ENCODE data around the gene ZNF584.

The ZNF584 gene

DNA sequence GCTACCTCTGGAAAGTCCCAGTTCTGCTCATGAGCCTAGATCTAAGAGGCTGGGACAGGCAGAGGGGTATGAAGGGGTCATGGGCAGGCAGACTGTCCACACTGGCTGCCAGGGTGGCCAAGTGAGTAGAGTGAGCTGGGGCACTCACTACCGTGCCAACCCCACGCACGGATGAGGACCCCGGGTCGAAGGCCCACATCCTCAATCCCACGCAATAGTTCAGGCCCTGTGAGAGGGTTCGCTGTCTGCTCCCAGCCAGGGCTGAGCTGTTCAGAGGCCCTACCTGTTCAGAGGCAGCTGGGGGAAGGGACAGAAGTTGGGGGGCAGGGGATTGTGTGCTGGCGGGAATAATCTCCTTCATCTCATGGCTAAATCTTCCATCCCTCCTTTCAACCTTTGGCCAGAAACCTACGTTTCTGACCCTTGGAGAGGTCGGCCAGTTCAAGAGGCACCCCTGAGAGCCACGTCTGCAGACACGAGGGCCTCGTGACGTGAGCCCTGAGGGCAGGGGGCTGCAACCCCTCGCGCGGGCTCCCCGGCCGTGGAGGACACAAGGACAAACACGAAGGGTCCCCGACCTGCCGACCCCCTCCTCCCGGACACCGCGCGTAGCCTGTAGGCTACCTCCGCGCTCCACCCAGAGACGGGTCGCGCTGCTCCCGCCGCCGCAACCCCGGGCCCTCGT is 22.4 kb upstream of the ZNF584 start:
- in situ Hi-C loops (cut with HindIII; ENCODE audit: low sequenced_read_pairs): no loop called here

DNA sequence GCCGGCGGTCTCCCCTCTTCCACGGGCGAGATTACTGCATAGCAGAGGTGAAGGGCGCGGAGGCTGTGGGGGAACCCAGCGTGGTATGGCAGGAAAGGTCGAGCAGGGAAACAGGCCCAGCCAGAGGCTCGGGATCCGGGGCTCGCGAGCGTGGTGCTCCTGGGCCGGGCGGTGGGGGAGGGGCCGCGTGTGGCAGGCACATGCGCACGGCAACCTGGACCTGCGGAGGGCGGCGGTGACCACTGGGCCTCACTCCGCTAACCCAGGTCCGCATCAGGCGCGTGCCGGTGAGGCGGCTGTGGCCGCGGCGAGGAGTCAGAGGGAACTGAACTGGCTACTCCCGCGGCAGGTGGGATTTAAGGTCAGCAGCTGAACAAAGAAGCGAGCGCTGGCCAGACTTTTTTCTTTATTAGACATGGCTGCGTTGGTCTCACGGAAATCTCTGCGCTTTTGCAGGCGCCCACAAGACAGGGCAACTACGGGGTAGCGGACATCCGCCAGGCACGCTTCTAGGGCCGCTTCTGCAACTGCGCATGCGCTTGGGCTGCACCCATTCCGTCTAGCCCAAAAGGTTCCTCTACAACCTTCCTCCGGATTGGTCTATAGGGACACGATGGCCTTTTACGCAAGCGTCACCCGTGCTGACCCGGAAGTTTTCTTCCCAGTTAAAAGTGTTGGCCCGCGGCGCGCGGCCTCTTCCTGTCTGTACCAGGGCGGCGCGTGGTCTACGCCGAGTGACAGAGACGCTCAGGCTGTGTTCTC is 21.7 kb upstream of the ZNF584 start, which contains the start of gene RPS5:
Gene RPS5, plus strand, starts transcription at position 694 of the 762 bp plus-strand sequence. CDS start 869 bp downstream, outside the sequence.
- in situ Hi-C loops (cut with HindIII; ENCODE audit: low sequenced_read_pairs): no loop called here

DNA sequence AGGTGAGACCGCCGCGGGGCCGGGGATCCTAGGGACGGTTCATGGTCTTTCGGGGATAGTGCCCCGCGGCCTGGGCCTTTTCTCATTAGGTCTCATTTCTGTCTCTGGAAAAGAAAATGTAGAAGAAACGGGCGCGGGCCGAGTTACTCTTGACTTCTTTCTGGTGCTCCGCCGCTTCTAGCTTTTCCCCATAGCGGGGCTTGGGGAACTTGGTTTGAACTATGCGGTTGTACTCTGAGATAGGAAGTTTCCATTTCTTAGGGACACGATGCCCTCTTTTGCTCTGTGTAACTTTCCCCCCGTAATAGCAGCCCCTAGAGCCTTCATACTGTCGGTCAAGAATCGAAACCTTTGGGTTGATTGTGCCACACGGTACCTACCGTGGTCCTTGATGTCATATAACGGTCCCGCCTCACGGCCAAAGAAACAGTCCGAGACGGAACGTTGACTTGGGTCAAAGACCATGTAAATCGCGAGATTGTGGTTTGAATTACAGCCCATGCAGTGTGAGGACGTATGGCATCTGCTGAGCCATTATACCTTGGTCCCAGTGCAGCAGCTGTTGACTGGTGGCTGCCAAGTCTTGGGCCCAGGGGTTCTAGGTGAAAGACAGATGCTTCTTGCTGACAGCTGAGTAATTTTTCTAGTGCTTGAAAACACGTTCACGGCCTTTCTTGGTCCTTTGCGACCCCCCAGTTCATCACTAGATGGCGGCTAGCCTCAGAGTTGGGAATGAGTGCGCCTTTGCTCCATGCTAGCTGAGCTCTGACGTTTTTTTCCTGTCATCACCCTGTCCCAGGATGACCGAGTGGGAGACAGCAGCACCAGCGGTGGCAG is 20.9 kb upstream of the ZNF584 start:
- in situ Hi-C loops (cut with HindIII; ENCODE audit: low sequenced_read_pairs): no loop called here

DNA sequence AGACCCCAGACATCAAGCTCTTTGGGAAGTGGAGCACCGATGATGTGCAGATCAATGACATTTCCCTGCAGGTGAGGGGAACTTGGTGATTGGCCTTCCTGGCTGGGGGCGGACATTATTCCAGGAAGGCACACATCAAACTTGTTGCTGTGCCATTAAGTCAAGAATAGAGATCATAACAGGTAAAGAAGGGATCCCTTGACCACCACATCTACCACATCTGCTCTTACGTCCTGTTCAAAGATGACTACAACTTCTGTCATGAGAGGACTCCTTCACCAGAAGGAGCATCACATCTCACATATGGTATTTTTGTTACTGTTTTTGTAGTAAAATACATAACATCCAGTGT is 20.3 kb upstream of the ZNF584 start:
- in situ Hi-C loops (cut with HindIII; ENCODE audit: low sequenced_read_pairs): no loop called here

DNA sequence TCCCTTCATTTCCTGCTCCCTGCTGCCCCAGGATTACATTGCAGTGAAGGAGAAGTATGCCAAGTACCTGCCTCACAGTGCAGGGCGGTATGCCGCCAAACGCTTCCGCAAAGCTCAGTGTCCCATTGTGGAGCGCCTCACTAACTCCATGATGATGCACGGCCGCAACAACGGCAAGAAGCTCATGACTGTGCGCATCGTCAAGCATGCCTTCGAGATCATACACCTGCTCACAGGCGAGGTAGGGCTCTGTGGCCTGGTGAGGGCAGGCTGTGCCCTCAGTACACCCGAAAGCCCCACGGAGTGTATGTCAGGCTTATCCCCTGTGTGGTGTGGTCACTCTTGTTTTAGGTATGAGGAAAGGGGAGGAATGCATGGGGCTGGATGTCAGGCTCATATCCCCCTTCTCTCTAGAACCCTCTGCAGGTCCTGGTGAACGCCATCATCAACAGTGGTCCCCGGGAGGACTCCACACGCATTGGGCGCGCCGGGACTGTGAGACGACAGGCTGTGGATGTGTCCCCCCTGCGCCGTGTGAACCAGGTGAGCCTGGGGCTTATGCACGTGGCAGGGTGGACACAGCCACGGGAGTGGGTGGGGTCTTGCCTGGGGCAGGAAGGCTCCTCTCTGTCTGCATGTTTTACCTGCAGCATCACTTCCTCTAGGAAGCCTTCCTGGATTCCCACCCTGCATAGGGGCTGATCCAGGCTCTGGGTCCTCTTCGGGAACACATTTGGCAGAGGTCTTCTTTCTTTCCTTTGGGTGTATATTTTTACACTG is 15.3 kb upstream of the ZNF584 start:
- in situ Hi-C loops (cut with HindIII; ENCODE audit: low sequenced_read_pairs): no loop called here

DNA sequence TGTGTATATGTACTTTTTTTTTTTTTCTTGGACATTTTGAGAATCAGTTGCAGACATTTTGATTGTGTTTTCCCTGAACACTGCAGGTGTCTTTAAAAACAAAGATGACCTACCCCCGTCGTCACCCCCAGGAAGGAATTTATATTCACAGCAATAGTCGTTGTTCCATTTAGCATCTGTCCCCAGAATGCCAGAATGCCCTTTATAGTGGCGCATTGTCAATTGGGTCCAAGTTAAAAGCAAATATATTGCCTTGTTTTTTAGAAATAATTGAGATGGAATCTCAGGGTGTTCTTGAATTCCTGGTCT is 14.8 kb upstream of the ZNF584 start:
- in situ Hi-C loops (cut with HindIII; ENCODE audit: low sequenced_read_pairs): no loop called here

DNA sequence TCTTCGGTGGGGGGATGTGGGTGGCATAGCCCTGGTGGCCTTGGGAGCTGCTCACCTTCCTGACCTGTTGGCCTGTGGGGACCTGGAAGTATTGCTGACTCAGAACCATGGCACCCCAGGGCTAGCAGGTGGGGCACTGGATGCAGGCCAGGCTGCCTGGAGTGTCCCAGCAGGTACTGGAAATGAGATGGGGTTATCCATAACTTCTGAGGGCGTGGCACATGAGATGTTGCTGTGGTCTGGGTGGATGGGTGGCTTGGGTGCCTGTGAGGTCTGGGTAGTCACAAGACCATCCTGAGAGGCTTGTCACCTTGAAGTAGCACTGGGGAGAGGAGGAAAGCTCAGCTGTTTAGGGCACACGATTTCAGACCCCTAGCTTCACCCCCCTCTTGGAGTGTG is 13.6 kb upstream of the ZNF584 start:
- in situ Hi-C loops (cut with HindIII; ENCODE audit: low sequenced_read_pairs): no loop called here

DNA sequence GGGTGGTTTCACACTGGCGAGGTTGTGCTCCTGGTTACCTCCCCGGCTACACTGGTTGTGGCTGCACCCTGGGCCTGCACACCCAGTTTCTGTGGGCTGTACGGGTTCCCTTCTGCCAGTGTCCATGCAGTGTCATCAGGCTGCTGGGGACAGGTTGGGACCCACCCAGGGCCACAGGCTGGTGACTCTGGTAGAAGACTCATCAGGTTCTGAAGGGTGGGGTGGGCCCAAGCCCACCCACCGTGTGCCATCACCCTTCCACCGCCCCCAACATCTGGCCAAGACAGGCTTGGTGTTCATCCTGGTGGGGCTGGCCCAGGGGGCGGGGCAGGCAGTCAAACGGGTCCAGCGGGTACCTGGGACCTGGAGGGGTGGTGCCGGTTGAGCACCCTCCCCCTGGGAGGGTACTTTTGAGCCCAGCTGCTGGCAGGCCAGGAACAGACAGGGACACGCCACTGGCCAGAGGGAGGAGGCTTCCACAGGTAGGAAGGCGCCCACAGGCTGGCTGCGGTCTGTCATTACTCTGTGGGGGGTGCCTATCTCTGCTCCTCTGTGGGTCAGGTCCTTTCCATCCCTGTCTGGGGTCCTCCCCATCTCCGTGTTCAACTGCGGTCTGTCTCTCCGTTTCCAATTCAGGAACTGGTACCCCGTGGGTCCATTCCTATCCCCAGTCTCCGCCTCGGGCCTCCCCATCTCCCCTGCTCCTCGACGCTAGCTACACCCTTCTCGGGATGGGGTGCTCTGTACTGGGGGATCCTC is 13.1 kb upstream of the ZNF584 start, which contains the start of gene RNF225:
Gene RNF225, plus strand, starts transcription at position 437 of the 759 bp plus-strand sequence. CDS start 434 bp downstream, outside the sequence.
- in situ Hi-C loops (cut with HindIII; ENCODE audit: low sequenced_read_pairs): no loop called here

DNA sequence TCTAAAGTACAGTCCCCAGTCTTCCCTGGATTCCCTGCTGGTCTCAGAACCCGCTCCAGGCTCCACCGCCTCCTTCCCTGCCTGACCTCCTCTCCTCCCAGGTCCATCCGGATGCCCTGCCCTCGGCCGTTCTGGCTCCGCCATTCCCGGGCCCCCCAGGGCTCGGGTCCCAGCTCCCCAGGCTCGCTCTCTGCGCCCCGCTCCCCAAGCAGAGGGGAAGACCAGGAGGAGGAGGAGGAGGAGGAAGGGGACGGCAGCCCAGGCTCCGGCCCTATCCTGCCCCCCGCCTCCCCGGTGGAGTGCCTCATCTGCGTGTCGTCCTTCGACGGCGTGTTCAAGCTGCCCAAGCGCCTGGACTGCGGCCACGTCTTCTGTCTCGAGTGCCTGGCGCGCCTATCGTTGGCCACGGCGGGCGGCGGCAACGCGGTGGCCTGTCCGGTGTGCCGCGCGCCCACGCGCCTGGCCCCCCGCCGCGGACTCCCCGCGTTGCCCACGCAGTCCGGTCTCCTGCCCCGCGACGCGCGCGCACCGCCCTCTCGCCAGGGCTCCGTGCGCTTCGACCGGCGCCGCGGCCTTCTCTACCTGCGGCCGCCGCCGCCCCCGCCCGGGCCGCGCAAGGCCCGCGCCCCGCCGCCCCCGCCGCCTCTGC is 12.3 kb upstream of the ZNF584 start:
- in situ Hi-C loops (cut with HindIII; ENCODE audit: low sequenced_read_pairs): no loop called here

DNA sequence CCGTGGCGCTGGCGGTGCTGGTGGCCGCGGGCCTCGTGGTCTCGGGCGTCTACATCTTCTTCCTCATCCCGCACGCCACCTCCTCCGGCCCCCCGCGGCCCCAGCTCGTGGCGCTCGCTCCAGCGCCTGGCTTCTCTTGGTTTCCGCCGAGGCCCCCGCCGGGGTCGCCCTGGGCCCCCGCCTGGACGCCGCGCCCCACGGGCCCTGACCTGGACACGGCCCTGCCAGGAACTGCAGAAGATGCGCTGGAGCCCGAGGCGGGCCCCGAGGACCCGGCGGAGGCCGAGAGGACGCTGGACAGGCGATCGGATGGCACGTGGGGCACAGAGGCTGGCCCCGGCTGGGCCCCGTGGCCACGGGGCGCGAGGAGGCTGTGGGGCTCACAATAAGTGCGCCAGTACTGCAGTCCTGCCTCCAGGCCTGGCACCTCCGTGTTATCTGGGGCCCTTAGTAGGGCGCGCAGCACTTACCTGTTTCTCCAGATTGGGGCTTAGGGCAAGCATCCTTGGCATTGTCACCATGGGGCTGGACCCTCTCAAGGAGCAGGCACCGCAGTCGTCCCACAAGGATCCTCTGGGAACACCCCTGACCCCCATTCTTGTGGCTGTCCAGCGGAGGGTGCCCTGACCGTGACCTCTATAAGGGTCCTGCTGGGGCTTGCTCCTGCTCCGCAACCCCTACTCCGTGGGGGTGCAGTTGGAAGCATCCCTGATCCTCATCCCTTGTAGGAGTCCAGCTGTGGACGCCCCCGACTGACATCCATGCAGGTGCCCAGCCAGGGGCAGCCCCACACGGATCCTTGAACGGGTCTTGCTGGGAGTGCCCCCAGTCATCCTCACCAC is 11.5 kb upstream of the ZNF584 start:
- in situ Hi-C loops (cut with HindIII; ENCODE audit: low sequenced_read_pairs): no loop called here

DNA sequence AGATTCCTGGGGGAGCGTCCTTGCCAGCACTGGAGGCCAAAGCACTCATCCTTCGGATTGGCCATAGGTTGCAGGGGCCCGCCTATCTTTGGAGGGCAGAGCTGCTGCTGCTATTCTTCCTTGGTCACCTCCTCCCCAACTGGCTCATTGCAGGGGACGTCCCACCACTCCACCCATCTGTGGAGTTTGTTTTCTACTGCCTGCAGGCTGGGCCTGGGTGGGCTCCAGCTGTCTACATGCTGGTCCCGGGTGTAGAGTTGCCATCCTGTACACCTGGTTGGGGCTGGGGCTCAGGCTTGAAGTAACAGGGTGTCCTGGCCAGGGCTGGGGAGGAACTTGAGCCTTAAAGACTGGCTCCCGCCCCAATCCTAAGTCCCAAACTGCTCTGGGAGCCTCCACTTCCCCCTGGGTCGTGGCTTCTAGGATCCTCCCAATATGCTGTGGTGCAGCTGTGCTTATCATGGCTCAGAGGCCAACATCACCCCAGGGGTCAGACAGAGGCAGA is 10.9 kb upstream of the ZNF584 start:
- in situ Hi-C loops (cut with HindIII; ENCODE audit: low sequenced_read_pairs): no loop called here

DNA sequence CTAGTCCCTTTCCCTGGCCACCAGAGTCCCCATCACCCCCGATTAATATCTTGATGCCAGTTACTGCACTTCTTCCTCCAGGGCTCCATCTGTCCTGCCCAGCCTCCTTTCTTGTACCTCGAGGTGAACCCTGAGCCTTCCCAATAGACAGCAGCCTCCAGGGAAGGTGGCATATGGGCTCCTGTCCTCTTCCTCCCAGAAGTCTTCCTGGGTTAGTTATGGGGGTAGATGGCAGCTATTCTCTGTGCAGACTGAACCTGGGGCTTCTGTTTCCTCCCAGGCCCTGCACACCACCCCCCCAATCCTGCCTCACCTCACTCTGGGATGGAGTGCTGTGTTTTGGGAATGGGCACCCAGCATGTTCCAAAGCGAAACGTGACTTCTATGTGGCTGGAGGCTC is 10.4 kb upstream of the ZNF584 start:
- in situ Hi-C loops (cut with HindIII; ENCODE audit: low sequenced_read_pairs): no loop called here

DNA sequence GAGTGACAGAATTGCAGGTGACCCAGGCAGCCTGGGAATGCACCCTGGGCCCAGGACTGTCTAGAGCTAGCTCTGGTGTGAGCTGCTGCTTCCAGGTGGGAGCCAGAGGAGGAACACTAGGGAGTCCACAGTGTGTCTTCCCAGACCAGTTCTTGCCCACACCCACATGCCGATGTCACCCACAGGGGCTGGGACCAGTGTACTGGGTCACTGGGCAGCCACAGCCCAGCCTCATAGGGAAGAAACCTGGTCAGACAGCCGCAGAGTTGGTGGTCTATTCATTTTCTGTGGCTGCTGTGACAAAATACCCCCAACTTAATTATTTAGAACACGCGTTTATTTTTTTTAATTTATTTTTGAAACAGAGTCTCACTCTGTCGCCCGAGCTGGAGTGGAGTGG is 9.9 kb upstream of the ZNF584 start:
- in situ Hi-C loops (cut with HindIII; ENCODE audit: low sequenced_read_pairs): no loop called here

DNA sequence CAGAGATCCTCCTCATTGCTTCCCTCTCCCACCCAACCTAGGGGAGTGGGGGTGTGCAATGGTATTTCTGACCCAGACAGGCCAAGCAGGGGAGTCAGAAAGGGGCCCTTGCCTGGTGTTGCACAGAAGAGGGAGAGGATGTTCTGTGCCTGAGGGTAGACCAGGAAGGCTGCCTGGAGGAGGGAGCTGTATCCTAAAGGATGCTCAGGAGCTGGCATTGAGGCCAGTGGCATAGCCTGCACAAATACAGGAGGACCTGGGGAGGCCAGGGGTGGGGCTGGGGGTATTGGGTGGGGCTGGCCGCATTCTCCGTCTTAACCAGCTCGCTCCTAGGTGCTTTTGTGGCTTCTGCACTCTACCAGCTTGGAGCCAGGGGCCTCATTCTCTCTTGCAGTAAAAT is 8.5 kb upstream of the ZNF584 start:
- in situ Hi-C loops (cut with HindIII; ENCODE audit: low sequenced_read_pairs): no loop called here

DNA sequence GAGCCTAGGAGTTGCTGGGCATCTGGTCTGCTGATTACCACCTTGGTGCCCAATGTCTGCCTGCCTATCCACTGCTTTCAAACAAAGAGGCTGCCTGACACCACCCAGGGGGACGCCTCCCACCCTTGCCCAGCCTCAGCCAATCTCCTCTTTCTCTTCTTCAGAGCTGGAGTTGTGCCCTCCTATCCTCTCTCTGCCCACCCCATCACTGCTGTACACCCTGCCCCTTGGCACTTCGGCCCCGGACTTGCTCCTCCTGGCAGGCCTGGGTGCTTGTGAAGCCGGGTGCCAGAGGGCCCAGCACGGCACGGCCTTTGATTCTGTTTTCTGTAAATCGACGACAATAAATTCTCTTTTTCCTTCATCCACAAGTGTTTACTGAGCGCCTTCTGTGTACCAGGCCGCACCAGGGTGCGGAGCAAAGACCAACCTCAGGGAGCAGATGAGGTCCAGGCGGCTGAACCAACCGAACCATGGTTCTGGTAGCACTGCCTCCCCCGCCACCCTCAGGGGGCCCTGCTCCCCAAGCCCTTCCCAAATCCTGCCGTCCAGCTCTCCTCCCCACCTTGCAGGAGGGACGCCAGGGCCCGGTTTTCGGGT is 8.0 kb upstream of the ZNF584 start:
- in situ Hi-C loops (cut with HindIII; ENCODE audit: low sequenced_read_pairs): no loop called here

DNA sequence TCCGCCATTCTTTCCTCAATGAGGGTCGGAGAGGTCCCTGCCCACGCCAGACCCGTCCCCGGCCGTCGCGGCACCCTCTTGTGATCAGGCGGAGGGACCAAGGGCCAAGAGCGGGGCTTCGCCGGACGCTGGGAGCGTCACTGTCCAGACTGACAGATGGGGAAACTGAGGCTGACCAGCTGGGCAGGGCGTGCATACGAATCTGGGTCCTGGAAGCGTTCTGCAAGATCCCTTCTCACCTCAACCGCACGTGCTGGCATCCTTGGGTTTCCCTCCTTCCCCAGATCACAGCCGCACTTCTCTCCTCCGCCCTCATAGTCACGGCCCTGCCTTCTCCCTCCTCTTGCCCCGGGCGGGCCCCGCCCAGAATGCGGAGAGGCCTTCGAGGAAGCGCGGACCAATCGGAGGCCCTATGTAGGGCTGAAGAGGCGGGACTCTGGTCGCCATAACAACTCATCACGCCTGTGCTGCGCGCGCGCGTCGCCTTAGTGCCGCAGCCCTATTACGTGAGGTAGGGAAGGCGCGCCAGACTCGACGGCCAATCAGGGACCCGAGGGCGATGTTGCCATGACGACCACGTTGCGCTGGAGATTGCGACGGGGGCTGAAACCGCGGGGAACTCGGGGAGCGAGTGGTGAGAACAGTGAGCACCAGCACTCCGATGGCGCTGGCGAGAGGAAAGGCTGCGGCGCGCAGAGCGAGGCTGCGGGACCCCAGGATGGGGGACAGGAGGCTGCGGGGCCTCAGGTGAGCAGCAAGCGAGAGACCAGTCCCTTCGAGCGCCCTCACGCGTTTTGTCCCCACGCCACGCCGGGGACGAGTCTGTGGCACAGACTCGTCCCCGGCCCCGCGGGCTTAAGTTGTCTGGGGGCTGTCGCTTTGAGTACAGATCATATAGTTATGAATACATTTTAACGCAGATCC is 7.3 kb upstream of the ZNF584 start:
- in situ Hi-C loops (cut with HindIII; ENCODE audit: low sequenced_read_pairs): no loop called here

DNA sequence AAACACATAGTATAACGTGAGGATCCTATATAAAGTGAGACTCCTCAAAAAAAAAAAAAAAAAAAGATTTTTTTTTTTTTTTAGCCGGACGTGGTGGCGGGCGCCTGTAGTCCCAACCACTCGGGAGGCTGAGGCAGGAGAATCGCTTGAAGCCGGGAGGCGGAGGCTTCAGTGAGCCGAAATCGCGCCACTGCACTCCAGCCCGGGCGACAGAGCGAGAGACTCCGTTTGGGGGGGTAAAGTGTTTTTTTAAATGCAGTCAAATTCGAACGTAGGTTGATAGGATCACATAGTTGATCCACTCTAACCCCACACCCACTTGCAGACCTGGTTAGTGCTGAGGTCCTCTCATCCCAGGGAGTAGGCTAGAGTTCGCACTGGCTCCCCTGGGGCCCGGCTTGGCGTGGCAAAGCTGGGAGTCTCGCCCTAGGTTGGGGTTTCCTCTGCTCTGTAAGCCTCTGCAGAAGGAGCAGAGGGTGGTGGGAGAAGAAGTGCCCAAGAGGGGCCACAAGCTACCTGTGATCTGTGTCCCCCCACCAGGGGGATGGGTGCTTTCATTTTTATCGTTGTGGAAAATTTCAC is 6.5 kb upstream of the ZNF584 start:
- in situ Hi-C loops (cut with HindIII; ENCODE audit: low sequenced_read_pairs): no loop called here

Data from DLD1 (cell line).